ENCODE data around the gene CALHM2. TPM values are rescaled to one million over a fixed set of nuclear protein-coding genes. Genes with fewer than 3 reads are reported as not detected.
"Not testable (repeated sequence)": the region's sequence is repeated elsewhere in the genome, so short reads cannot be mapped to it uniquely, and the experiment has no call there.

CALHM2 gene
- total RNA-seq, 8 experiments from 2014 or later = 1.1 to 32.8 (median 3.7) TPM

GRCh38 chr10:103417601-103418000 is 34.6 kb downstream of the CALHM2 start:
- 79 to 100% (median 97%) methylated on average over 1 to 5 of the region's 5 CpGs; no CpG with 5 or more reads in 4 of the 10 experiments for WGBS, 10 experiments
- ATAC-seq (replicated peaks in 6 of 8) = no peak
- in situ Hi-C loops (cut with MboI; ENCODE audit: low pct_unique_long_range_greater_than_20kb in 2 of 9, low sequenced_read_pairs in 9 of 9, unreplicated experiment in 9 of 9) = loop anchor here in 1 of 9 experiments (25.0 kb wide), 1 partner anchor 170 kb away; no protein-coding TSS in a partner anchor
- no peak overlapping the region for H3K27ac ChIP-seq
- no peaks in the 10 kb centered on the region for H3K4me1 ChIP-seq (replicated peaks in 1 of 2)
- no peak overlapping the region for H3K4me3 ChIP-seq

GRCh38 chr10:103417148-103417469 is 35.1 kb downstream of the CALHM2 start:
- in situ Hi-C loops (cut with MboI; ENCODE audit: low pct_unique_long_range_greater_than_20kb in 2 of 9, low sequenced_read_pairs in 9 of 9, unreplicated experiment in 9 of 9) = loop anchor here in 1 of 9 experiments (25.0 kb wide), 1 partner anchor 170 kb away; no protein-coding TSS in a partner anchor
- not testable (repeated sequence) for H3K4me1 ChIP-seq (replicated peaks in 1 of 2); H3K4me3 ChIP-seq; H3K27ac ChIP-seq; ATAC-seq (replicated peaks in 6 of 8)
- 53 to 100% (median 98%) methylated on average over 1 to 5 of the region's 5 CpGs; no CpG with 5 or more reads in 2 of the 10 experiments for WGBS, 10 experiments

GRCh38 chr10:103416436-103417147 is 35.6 kb downstream of the CALHM2 start:
- H3K4me1 ChIP-seq (replicated peaks in 1 of 2) = no peaks in the 10 kb centered on the region

GRCh38 chr10:103415581-103415980 is 36.6 kb downstream of the CALHM2 start:
- H3K4me3 ChIP-seq = no peak overlapping the region
- H3K27ac ChIP-seq = no peak overlapping the region
- ATAC-seq (replicated peaks in 6 of 8) = no peak
- in situ Hi-C loops (cut with MboI; ENCODE audit: low pct_unique_long_range_greater_than_20kb in 2 of 9, low sequenced_read_pairs in 9 of 9, unreplicated experiment in 9 of 9) = loop anchor here in 1 of 9 experiments (25.0 kb wide), 1 partner anchor 172 kb away; no protein-coding TSS in a partner anchor
- no peaks in the 10 kb centered on the region for H3K4me1 ChIP-seq (replicated peaks in 1 of 2)
- 69 to 100% (median 93%) methylated on average over 3 to 8 of the region's 8 CpGs; no CpG with 5 or more reads in 2 of the 10 experiments for WGBS, 10 experiments

More at GRCh38 chr10:103416436-103417147, 35.6 kb downstream of the CALHM2 start:
- ATAC-seq (replicated peaks in 6 of 8) = peak; percentile 31 to 67 (median 56)
- Histone ChIP-seq H3K27ac (no peak overlapping the region), H3K4me3 (no peak overlapping the region)
- in situ Hi-C loops (cut with MboI; ENCODE audit: low pct_unique_long_range_greater_than_20kb in 2 of 9, low sequenced_read_pairs in 9 of 9, unreplicated experiment in 9 of 9) = loop anchor here in 1 of 9 experiments (25.0 kb wide), 1 partner anchor 171 kb away; no protein-coding TSS in a partner anchor
- WGBS, 10 experiments = 23 to 81% (median 60%) methylated on average over 1 to 6 of the region's 8 CpGs; no CpG with 5 or more reads in 1 of the 10 experiments

- H3K4me1 ChIP-seq (replicated peaks in 1 of 2) = no peaks in the 10 kb centered on the region
- ATAC-seq (replicated peaks in 6 of 8) = no peak
- H3K27ac ChIP-seq = no peak overlapping the region
- in situ Hi-C loops (cut with MboI; ENCODE audit: low pct_unique_long_range_greater_than_20kb in 2 of 9, low sequenced_read_pairs in 9 of 9, unreplicated experiment in 9 of 9) = loop anchor here in 1 of 9 experiments (25.0 kb wide), 1 partner anchor 174 kb away; no protein-coding TSS in a partner anchor
- H3K4me3 ChIP-seq = no peak overlapping the region
- WGBS, 10 experiments = 81 to 100% (median 100%) methylated on average over 1 to 2 of the region's 2 CpGs; no CpG with 5 or more reads in 3 of the 10 experiments
Measured at GRCh38 chr10:103413564-103413963, 38.6 kb downstream of the CALHM2 start.

GRCh38 chr10:103397191-103397825 is 54.9 kb downstream of the CALHM2 start:
- in situ Hi-C loops (cut with MboI; ENCODE audit: low pct_unique_long_range_greater_than_20kb in 2 of 9, low sequenced_read_pairs in 9 of 9, unreplicated experiment in 9 of 9) = no loop called here
- peak overlapping the region; percentile 72 to 98 (median 85) for H3K4me3 ChIP-seq
- ATAC-seq (replicated peaks in 6 of 8) = peak in 1 of 8 experiments; percentile 3
- H3K4me1 ChIP-seq (replicated peaks in 1 of 2) = peaks cover 27 to 34% of the 10 kb centered on the region in 2 donors
- H3K27ac ChIP-seq = no peak overlapping the region
- 26 to 70% (median 51%) methylated on average over 2 to 16 of the region's 19 CpGs; no CpG with 5 or more reads in 1 of the 10 experiments for WGBS, 10 experiments

GRCh38 chr10:103396789-103397087 is 55.4 kb downstream of the CALHM2 start:
- peak overlapping the region; percentile 72 to 98 (median 85) for H3K4me3 ChIP-seq
- peak in 2 of 8 experiments; percentile 10 to 13 for ATAC-seq (replicated peaks in 6 of 8)
- in situ Hi-C loops (cut with MboI; ENCODE audit: low pct_unique_long_range_greater_than_20kb in 2 of 9, low sequenced_read_pairs in 9 of 9, unreplicated experiment in 9 of 9) = no loop called here
- WGBS, 10 experiments = 0 to 6% (median 0%) methylated on average over 1 to 8 of the region's 8 CpGs; no CpG with 5 or more reads in 3 of the 10 experiments
- H3K4me1 ChIP-seq (replicated peaks in 1 of 2) = peaks cover 27 to 34% of the 10 kb centered on the region in 2 donors
- peak overlapping the region; percentile 50 to 74 for H3K27ac ChIP-seq

Other genes with a start within 250 kb of the CALHM2 start
- gene RPEL1, start 206.5 kb downstream of the CALHM2 start, total RNA-seq = 1 to 10 TPM in 1 of 8 experiments, under 1 TPM in 5, not detected in 2; 0.09 to 1.3 (median 0.25) TPM
- 100 to 1,000 TPM in 6 of 8 experiments, 10 to 100 TPM in 1, 1 to 10 TPM in 1; 1.9 to 271 (median 160) TPM for gene INA, start 175.2 kb downstream of the CALHM2 start, total RNA-seq
- 10 to 100 TPM in 3 of 8 experiments, 1 to 10 TPM in 5; 6.2 to 15.4 (median 7.9) TPM for gene PCGF6, start 101.2 kb downstream of the CALHM2 start, total RNA-seq
- 10 to 100 TPM in 2 of 8 experiments, 1 to 10 TPM in 6; 2.5 to 11.0 (median 7.9) TPM for gene TAF5, start 84.4 kb downstream of the CALHM2 start, total RNA-seq
- 100 to 1,000 TPM; 657 to 961 (median 829) TPM for gene ATP5MK, start 55.9 kb downstream of the CALHM2 start, total RNA-seq
- 10 to 100 TPM; 20.6 to 60.1 (median 39.2) TPM for gene PDCD11, start 55.7 kb downstream of the CALHM2 start, total RNA-seq
- gene CALHM1, start 6.5 kb upstream of the CALHM2 start, total RNA-seq = under 1 TPM; 0.05 to 0.59 (median 0.23) TPM
- gene CALHM3, start 26.9 kb upstream of the CALHM2 start, total RNA-seq = 1 to 10 TPM in 1 of 8 experiments, under 1 TPM in 1, not detected in 6; 0.36 to 1.8 TPM
- gene NEURL1, start 41.3 kb upstream of the CALHM2 start, total RNA-seq = 10 to 100 TPM in 1 of 8 experiments, 1 to 10 TPM in 7; 1.6 to 11.7 (median 6.0) TPM